Measurements from ENCODE around the gene SP8. TPM values are rescaled to one million over a fixed set of nuclear protein-coding genes. Genes with fewer than 3 reads are reported as not detected.

SP8 gene
- total RNA-seq, 1 experiment from 2014 or later: 0.76 TPM

DNA sequence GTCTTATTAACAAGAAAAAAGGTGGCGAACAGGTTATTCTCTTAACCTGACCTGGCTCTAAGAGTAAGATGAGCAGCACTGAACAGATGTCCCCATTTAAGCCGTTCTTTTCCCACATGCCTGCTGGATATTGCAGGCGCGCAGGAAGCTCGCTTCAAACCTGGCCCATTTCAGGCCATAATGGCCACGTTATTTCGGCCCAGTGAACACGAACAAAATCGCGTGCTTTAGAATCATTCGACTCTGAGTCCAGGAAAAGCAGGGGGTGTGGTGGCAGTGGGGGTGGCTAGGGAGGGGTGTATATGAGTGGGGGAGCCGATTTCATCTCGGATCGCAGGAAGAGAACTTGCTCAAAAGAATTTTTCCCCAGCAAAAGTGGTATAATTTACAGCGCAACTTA lies 6.6 kb upstream of the SP8 start:
- DNase-seq (ENCODE audit: low read depth, low spot score) (no peak), ATAC-seq (no peak)
- peaks cover 0 to 7% of the 10 kb centered on the region in 2 experiments; a peak in 3 of 4 replicates for H3K4me1 ChIP-seq (ENCODE audit: control insufficient read depth in 1 of 2, insufficient read depth in 2 of 2, low read length in 2 of 2)
- RAD21 ChIA-PET (ENCODE audit: low non-redundant PET in 1 of 2, low total read pairs in 2 of 2, uncharacterized antibody in 2 of 2, unreplicated experiment in 2 of 2): no interaction called here
- no peak overlapping the region for H3K27ac ChIP-seq (ENCODE audit: low read depth, low read length)
- no peaks in the 10 kb centered on the region for H3K9me2 ChIP-seq (ENCODE audit: insufficient read depth)
- intact Hi-C loops (cut with micrococcal nuclease): no loop called here
- no peak overlapping the region for H3K4me2 ChIP-seq (ENCODE audit: low read length)
- no peak for TF ChIP-seq CBX3 (IDR thresholded peaks at IDR 0.05; ENCODE audit: low read depth)
- no peak for TF ChIP-seq TCF7L2 (IDR thresholded peaks at IDR 0.05; ENCODE audit: borderline replicate concordance, extremely low read depth, insufficient read depth, insufficient read length)
- TF ChIP-seq POLR2A (IDR thresholded peaks at IDR 0.05; ENCODE audit: borderline replicate concordance, extremely low read depth, insufficient read depth, insufficient read length): no peak
- no peak for TF ChIP-seq YY1 (IDR thresholded peaks at IDR 0.05; ENCODE audit: extremely low read depth, insufficient replicate concordance, low read depth, low read length)
- TF ChIP-seq, protein P1, sequence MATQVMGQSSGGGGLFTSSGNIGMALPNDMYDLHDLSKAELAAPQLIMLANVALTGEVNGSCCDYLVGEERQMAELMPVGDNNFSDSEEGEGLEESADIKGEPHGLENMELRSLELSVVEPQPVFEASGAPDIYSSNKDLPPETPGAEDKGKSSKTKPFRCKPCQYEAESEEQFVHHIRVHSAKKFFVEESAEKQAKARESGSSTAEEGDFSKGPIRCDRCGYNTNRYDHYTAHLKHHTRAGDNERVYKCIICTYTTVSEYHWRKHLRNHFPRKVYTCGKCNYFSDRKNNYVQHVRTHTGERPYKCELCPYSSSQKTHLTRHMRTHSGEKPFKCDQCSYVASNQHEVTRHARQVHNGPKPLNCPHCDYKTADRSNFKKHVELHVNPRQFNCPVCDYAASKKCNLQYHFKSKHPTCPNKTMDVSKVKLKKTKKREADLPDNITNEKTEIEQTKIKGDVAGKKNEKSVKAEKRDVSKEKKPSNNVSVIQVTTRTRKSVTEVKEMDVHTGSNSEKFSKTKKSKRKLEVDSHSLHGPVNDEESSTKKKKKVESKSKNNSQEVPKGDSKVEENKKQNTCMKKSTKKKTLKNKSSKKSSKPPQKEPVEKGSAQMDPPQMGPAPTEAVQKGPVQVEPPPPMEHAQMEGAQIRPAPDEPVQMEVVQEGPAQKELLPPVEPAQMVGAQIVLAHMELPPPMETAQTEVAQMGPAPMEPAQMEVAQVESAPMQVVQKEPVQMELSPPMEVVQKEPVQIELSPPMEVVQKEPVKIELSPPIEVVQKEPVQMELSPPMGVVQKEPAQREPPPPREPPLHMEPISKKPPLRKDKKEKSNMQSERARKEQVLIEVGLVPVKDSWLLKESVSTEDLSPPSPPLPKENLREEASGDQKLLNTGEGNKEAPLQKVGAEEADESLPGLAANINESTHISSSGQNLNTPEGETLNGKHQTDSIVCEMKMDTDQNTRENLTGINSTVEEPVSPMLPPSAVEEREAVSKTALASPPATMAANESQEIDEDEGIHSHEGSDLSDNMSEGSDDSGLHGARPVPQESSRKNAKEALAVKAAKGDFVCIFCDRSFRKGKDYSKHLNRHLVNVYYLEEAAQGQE (IDR thresholded peaks at IDR 0.05; ENCODE audit: low read depth): no peak
- TF ChIP-seq SRF (IDR thresholded peaks at IDR 0.05; ENCODE audit: low read depth): no peak
- no peaks in the 10 kb centered on the region for H3K79me2 ChIP-seq (ENCODE audit: insufficient read depth, low read length)
- H3K9me3 ChIP-seq (ENCODE audit: control insufficient read depth in 1 of 2, insufficient read depth in 1 of 2, low read depth in 1 of 2, low read length in 2 of 2): no peaks in the 10 kb centered on the region
- CTCF ChIA-PET: interaction anchor here (0.8 kb wide), 1 partner anchor 141 kb away, joined by 3 read pairs; no protein-coding TSS in a partner anchor
- no peak overlapping the region for H2AFZ ChIP-seq (ENCODE audit: low read depth, low read length, poor library complexity, severe bottlenecking)
- BruUV-seq (replicated peaks): no TSS peak
- no peak overlapping the region for H3K9ac ChIP-seq (ENCODE audit: low read length)
- peaks cover 12% of the 10 kb centered on the region; the same call in 1 of the 2 replicates for H3K27me3 ChIP-seq (ENCODE audit: insufficient read depth, low read length)
- POLR2A ChIA-PET: no interaction called here
- H3K4me3 ChIP-seq (replicated peaks in 1 of 2; ENCODE audit: low read depth in 1 of 2, low read length in 2 of 2): no peak overlapping the region
- H4K20me1 ChIP-seq (ENCODE audit: insufficient read depth): no peaks in the 10 kb centered on the region
- no peaks in the 10 kb centered on the region for H3K36me3 ChIP-seq (ENCODE audit: control insufficient read depth in 1 of 2, insufficient read depth in 2 of 2, low read length in 2 of 2)

All from HCT116 (cell line).